ENCODE data around the gene RCAN1. TPM values are rescaled to one million over a fixed set of nuclear protein-coding genes. Genes with fewer than 3 reads are reported as not detected.
"Not testable (repeated sequence)": the region's sequence is repeated elsewhere in the genome, so short reads cannot be mapped to it uniquely, and the experiment has no call there.

The RCAN1 gene
- total and polyA plus RNA-seq, 9 donors: 22.0 to 62.7 (median 32.1) TPM

DNA sequence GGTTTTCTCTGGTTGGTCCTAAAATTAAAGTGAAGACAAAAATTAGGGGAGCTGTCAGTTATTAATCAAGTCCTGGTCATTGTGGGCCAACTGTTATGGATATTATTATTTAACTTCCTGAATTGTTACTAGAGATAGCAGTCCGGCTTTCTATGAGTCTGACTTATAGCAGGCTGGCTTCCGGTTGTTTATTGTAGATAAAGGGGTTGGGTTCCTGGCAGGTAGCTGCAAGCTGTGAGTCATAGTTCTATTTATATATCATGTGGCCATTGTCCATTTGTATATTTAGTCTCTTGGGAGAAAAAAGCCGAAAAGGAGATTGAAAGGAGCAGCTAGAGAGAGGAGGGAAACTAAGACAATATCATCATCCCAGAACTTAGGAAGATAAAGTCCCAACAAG is 131.5 kb downstream of the RCAN1 start:
- not testable (repeated sequence) for H3K27ac ChIP-seq (ENCODE audit: low read length); H3K27me3 ChIP-seq (ENCODE audit: control insufficient read depth, insufficient read depth, low read length); H3K4me1 ChIP-seq (ENCODE audit: control insufficient read depth, insufficient read depth, low read length); H3K9me3 ChIP-seq (replicated peaks; ENCODE audit: control insufficient read depth, low read depth, low read length); DNase-seq; H3K36me3 ChIP-seq (ENCODE audit: control insufficient read depth, insufficient read depth, low read length); H3K4me3 ChIP-seq (ENCODE audit: low read length)
- WGBS (ENCODE audit: insufficient coverage): no CpG with 5 or more reads among the region's 3 CpGs

DNA sequence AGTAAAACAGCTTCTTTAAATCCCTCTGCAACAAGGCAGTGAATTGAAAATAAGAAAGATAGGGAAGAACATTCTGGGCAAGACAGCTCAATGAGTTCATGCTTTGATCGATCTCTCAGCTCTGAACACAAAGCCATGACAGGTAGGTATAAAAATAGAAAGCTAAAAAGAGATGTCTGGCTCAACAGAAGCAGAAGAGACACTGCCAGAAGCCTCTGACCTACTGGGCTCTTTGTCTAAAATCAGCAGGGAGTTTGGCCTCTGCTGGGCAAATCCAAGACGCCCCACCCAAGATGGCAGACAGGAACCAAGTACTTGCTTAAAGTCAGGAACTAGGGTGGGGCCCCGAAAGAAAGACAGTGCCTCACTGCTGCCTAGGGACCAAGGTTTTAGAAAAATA is 147.6 kb downstream of the RCAN1 start:
- H3K4me1 ChIP-seq (ENCODE audit: control insufficient read depth, insufficient read depth, low read length); DNase-seq; H3K27me3 ChIP-seq (ENCODE audit: control insufficient read depth, insufficient read depth, low read length); H3K9me3 ChIP-seq (replicated peaks; ENCODE audit: control insufficient read depth, low read depth, low read length); H3K4me3 ChIP-seq (ENCODE audit: low read length); H3K36me3 ChIP-seq (ENCODE audit: control insufficient read depth, insufficient read depth, low read length); H3K27ac ChIP-seq (ENCODE audit: low read length): not testable (repeated sequence)
- no CpG with 5 or more reads among the region's 3 CpGs for WGBS (ENCODE audit: insufficient coverage)

Other genes with a start within 250 kb of the RCAN1 start
- 5.5 TPM for gene SMIM11, start 239.6 kb downstream of the RCAN1 start, total RNA-seq
- gene SMIM11, start 239.6 kb downstream of the RCAN1 start, polyA plus RNA-seq (ENCODE audit: insufficient read depth in 1 of 8, insufficient read length in 8 of 8, low replicate concordance in 1 of 8): 10 to 100 TPM in 1 of 8 donors, 1 to 10 TPM in 6, under 1 TPM in 1; 0.71 to 18.8 (median 3.2) TPM
- not detected for gene SMIM34, start 191.2 kb downstream of the RCAN1 start, total RNA-seq
- gene SMIM34, start 191.2 kb downstream of the RCAN1 start, polyA plus RNA-seq (ENCODE audit: insufficient read depth in 1 of 8, insufficient read length in 8 of 8, low replicate concordance in 1 of 8): under 1 TPM in 4 of 8 donors, not detected in 4; 0.19 to 0.39 (median 0.24) TPM
- gene KCNE1, start 102.9 kb downstream of the RCAN1 start, total RNA-seq: 0.31 TPM
- 1 to 10 TPM in 2 of 8 donors, under 1 TPM in 6; 0.21 to 1.4 (median 0.69) TPM for gene KCNE1, start 102.9 kb downstream of the RCAN1 start, polyA plus RNA-seq (ENCODE audit: insufficient read depth in 1 of 8, insufficient read length in 8 of 8, low replicate concordance in 1 of 8)
- 0.04 TPM for gene CLIC6, start 53.9 kb upstream of the RCAN1 start, total RNA-seq
- gene CLIC6, start 53.9 kb upstream of the RCAN1 start, polyA plus RNA-seq (ENCODE audit: insufficient read depth in 1 of 8, insufficient read length in 8 of 8, low replicate concordance in 1 of 8): 1 to 10 TPM in 1 of 8 donors, under 1 TPM in 5, not detected in 2; 0.04 to 1.8 (median 0.09) TPM

Measured in muscle of leg (tissue), 11 donors.